ENCODE data around the gene FLOT2. TPM values are rescaled to one million over a fixed set of nuclear protein-coding genes. Genes with fewer than 3 reads are reported as not detected.

FLOT2 gene
- total RNA-seq, 1 experiment from 2014 or later, result 98.1 TPM

DNA sequence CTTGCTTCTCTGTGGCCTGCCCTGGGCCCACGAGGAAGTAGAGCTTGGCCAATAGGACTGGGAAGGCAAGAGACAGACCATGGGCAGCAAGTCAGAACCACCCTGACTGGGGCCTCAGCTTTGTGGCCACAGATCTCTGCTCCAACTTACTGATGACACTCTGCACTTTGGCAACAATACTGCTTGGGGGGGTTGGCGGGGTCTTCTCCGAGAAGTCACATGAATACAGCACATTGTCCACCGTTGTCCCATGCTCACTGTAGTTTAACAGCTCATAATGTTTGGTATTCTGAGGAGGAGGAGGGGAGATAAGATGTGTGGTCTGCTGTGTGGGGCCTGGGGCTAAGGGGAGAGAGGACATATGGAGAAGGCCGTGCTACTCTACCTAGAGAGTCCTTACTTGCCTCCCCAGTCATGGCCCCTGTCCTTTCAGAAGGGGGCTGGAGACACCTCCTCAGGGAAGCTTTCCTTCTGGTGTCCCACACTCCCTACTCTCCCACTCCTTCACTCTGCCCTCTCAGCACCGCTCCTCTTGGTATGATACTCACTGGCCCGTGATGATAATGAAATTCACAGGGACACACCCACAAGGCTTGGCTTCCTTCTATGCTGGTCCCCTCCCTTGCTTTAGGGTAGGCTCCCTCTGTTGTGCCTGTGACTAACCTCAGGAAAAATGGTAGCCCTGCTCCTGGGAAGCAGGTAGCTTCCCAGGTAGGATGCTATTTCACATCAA is 9.3 kb upstream of the FLOT2 start:
- Histone ChIP-seq H3K9ac (ENCODE audit: low read length) (no peak overlapping the region), H4K20me1 (ENCODE audit: insufficient read depth) (no peaks in the 10 kb centered on the region), H3K79me2 (ENCODE audit: insufficient read depth, low read length) (no peaks in the 10 kb centered on the region), H3K27ac (ENCODE audit: low read depth, low read length) (no peak overlapping the region), H3K9me2 (ENCODE audit: insufficient read depth) (no peaks in the 10 kb centered on the region), H3K9me3 (ENCODE audit: control insufficient read depth in 1 of 2, insufficient read depth in 1 of 2, low read depth in 1 of 2, low read length in 2 of 2) (no peaks in the 10 kb centered on the region), H3K36me3 (ENCODE audit: control insufficient read depth in 1 of 2, insufficient read depth in 2 of 2, low read length in 2 of 2) (peaks cover 37 to 42% of the 10 kb centered on the region in 2 experiments), H3K27me3 (ENCODE audit: insufficient read depth, low read length) (no peaks in the 10 kb centered on the region), H3K4me1 (ENCODE audit: control insufficient read depth in 1 of 2, insufficient read depth in 2 of 2, low read length in 2 of 2) (peaks cover 3 to 11% of the 10 kb centered on the region in 2 experiments; a peak in 3 of 4 replicates), H3K4me2 (ENCODE audit: low read length) (no peak overlapping the region), H3K4me3 (replicated peaks in 1 of 2; ENCODE audit: low read depth in 1 of 2, low read length in 2 of 2) (no peak overlapping the region), H2AFZ (ENCODE audit: low read depth, low read length, poor library complexity, severe bottlenecking) (no peak overlapping the region)
- ChIA-PET RAD21 (ENCODE audit: low non-redundant PET in 1 of 2, low total read pairs in 2 of 2, uncharacterized antibody in 2 of 2, unreplicated experiment in 2 of 2) (no interaction called here), POLR2A (no interaction called here), CTCF (interaction anchor here (1.8 kb wide), 1 partner anchor 11 kb away, joined by 4 read pairs; no protein-coding TSS in a partner anchor)
- intact Hi-C loops (cut with micrococcal nuclease), result loop anchor here (10.0 kb wide), 1 partner anchor 262 kb away; the partner anchor contains the start of gene BLTP2
- ATAC-seq, result no peak
- no TSS peak for BruUV-seq (replicated peaks)
- no peak for TF ChIP-seq RAD21 (IDR thresholded peaks at IDR 0.05; ENCODE audit: low read depth)
- TF ChIP-seq FOSL1 (IDR thresholded peaks at IDR 0.05; ENCODE audit: low read depth), result no peak
- TF ChIP-seq CTCF (IDR thresholded peaks at IDR 0.05 in 2 of 3, conservative IDR thresholded peaks at IDR 0.05 in 1 of 3; ENCODE audit: borderline replicate concordance in 1 of 3, insufficient read depth in 1 of 3, low read depth in 2 of 3, low read length in 2 of 3), result no peak
- TF ChIP-seq CEBPB (IDR thresholded peaks at IDR 0.05; ENCODE audit: low read depth), result no peak
- TF ChIP-seq EZH2 (IDR thresholded peaks at IDR 0.05), result no peak
- TF ChIP-seq JUND (IDR thresholded peaks at IDR 0.05), result no peak
- no peak for TF ChIP-seq EGR1 (IDR thresholded peaks at IDR 0.05; ENCODE audit: low read depth)
- TF ChIP-seq POLR2AphosphoS5 (IDR thresholded peaks at IDR 0.05; ENCODE audit: low read depth, low read length), result no peak; the same call in 1 of the 2 replicates
- TF ChIP-seq SRF (IDR thresholded peaks at IDR 0.05; ENCODE audit: low read depth), result no peak
- no peak for TF ChIP-seq SP1 (IDR thresholded peaks at IDR 0.05; ENCODE audit: low read depth)
- TF ChIP-seq TCF7L2 (IDR thresholded peaks at IDR 0.05; ENCODE audit: borderline replicate concordance, extremely low read depth, insufficient read depth, insufficient read length), result no peak
- TF ChIP-seq SIN3A (IDR thresholded peaks at IDR 0.05; ENCODE audit: low read depth), result no peak
- no peak for TF ChIP-seq CBX3 (IDR thresholded peaks at IDR 0.05; ENCODE audit: low read depth)
- TF ChIP-seq YY1 (IDR thresholded peaks at IDR 0.05; ENCODE audit: extremely low read depth, insufficient replicate concordance, low read depth, low read length), result no peak
- DNase-seq (ENCODE audit: low read depth, low spot score), result no peak

All from HCT116 (cell line).